Measurements from ENCODE around the gene STX8.

The STX8 gene

GRCh38 chr17:9287306-9287705, 288.3 kb downstream of the STX8 start:
- no peak overlapping the region for H2BK5ac ChIP-seq (ENCODE audit: low read depth, low read length, poor library complexity, severe bottlenecking)
- no peak overlapping the region for H2AFZ ChIP-seq (ENCODE audit: low read depth, low read length)
- H3K9me3 ChIP-seq (ENCODE audit: control insufficient read depth, low read length) = no peaks in the 10 kb centered on the region
- no peak overlapping the region for H2BK15ac ChIP-seq (ENCODE audit: low read depth, poor library complexity, severe bottlenecking)
- no peak overlapping the region for H4K91ac ChIP-seq (ENCODE audit: low read length)
- no peak overlapping the region for H2BK120ac ChIP-seq (ENCODE audit: low read depth, low read length)
- no peaks in the 10 kb centered on the region for H3K36me3 ChIP-seq (ENCODE audit: control insufficient read depth in 1 of 2, insufficient read depth in 2 of 2, low read depth in 1 of 2, low read length in 2 of 2)
- H3K27me3 ChIP-seq (ENCODE audit: control insufficient read depth in 1 of 2, insufficient read depth in 1 of 2, low read length in 2 of 2) = no peaks in the 10 kb centered on the region
- no peak overlapping the region for H3K4me3 ChIP-seq (ENCODE audit: insufficient read depth in 1 of 2, low read depth in 1 of 2, low read length in 2 of 2)
- no peak overlapping the region for H3K14ac ChIP-seq (ENCODE audit: low read length in 2 of 2)
- no peak overlapping the region for H4K8ac ChIP-seq (ENCODE audit: low read length)
- no peak overlapping the region for H3K4me2 ChIP-seq (ENCODE audit: low read length, poor library complexity, severe bottlenecking)
- H3K9ac ChIP-seq (ENCODE audit: low read length) = no peak overlapping the region
- H2AK5ac ChIP-seq (ENCODE audit: low read length, severe bottlenecking) = no peak overlapping the region
- H3K4ac ChIP-seq (ENCODE audit: low read depth in 1 of 2, low read length in 2 of 2) = no peak overlapping the region
- H3K18ac ChIP-seq (ENCODE audit: low read depth in 1 of 2, low read length in 2 of 2) = no peak overlapping the region
- H3K4me1 ChIP-seq (ENCODE audit: control insufficient read depth, insufficient read depth, low read depth, low read length) = no peaks in the 10 kb centered on the region
- DNase-seq = no peak
- WGBS = 86% methylated on average over 1 of the region's 2 CpGs
- H3K23ac ChIP-seq (ENCODE audit: low read length in 2 of 2) = no peak overlapping the region
- no peaks in the 10 kb centered on the region for H3K79me1 ChIP-seq (replicated peaks; ENCODE audit: low read length, poor library complexity, severe bottlenecking)
- H3K27ac ChIP-seq (ENCODE audit: low read length, poor library complexity, severe bottlenecking) = no peak overlapping the region
- no peak overlapping the region for H2BK12ac ChIP-seq (ENCODE audit: low read length in 2 of 2)

GRCh38 chr17:9286434-9286833, 289.2 kb downstream of the STX8 start:
- 87% methylated on average over 6 of the region's 7 CpGs for WGBS

GRCh38 chr17:9285602-9286427, 289.8 kb downstream of the STX8 start:
- Histone ChIP-seq H2BK12ac (ENCODE audit: low read length in 2 of 2) (no peak overlapping the region), H3K4me3 (ENCODE audit: insufficient read depth in 1 of 2, low read depth in 1 of 2, low read length in 2 of 2) (peak overlapping the region in 1 of 2 experiments; percentile 44), H3K27ac (ENCODE audit: low read length, poor library complexity, severe bottlenecking) (no peak overlapping the region), H2BK15ac (ENCODE audit: low read depth, poor library complexity, severe bottlenecking) (no peak overlapping the region), H3K14ac (ENCODE audit: low read length in 2 of 2) (no peak overlapping the region), H3K4me2 (ENCODE audit: low read length, poor library complexity, severe bottlenecking) (no peak overlapping the region), H3K9ac (ENCODE audit: low read length) (peak overlapping the region; percentile 53), H2AFZ (ENCODE audit: low read depth, low read length) (no peak overlapping the region), H2BK120ac (ENCODE audit: low read depth, low read length) (no peak overlapping the region), H2AK5ac (ENCODE audit: low read length, severe bottlenecking) (no peak overlapping the region), H3K79me1 (replicated peaks; ENCODE audit: low read length, poor library complexity, severe bottlenecking) (no peaks in the 10 kb centered on the region), H2BK5ac (ENCODE audit: low read depth, low read length, poor library complexity, severe bottlenecking) (no peak overlapping the region), H4K8ac (ENCODE audit: low read length) (no peak overlapping the region), H3K4ac (ENCODE audit: low read depth in 1 of 2, low read length in 2 of 2) (no peak overlapping the region), H4K91ac (ENCODE audit: low read length) (no peak overlapping the region), H3K27me3 (ENCODE audit: control insufficient read depth in 1 of 2, insufficient read depth in 1 of 2, low read length in 2 of 2) (no peaks in the 10 kb centered on the region), H3K9me3 (ENCODE audit: control insufficient read depth, low read length) (no peaks in the 10 kb centered on the region), H3K23ac (ENCODE audit: low read length in 2 of 2) (no peak overlapping the region), H3K4me1 (ENCODE audit: control insufficient read depth, insufficient read depth, low read depth, low read length) (no peaks in the 10 kb centered on the region), H3K36me3 (ENCODE audit: control insufficient read depth in 1 of 2, insufficient read depth in 2 of 2, low read depth in 1 of 2, low read length in 2 of 2) (no peaks in the 10 kb centered on the region), H3K18ac (ENCODE audit: low read depth in 1 of 2, low read length in 2 of 2) (no peak overlapping the region)
- WGBS = 92% methylated on average over 13 of the region's 14 CpGs
- peak; percentile 21 for DNase-seq

More at GRCh38 chr17:9286434-9286833, 289.2 kb downstream of the STX8 start:
- Histone ChIP-seq H3K14ac (ENCODE audit: low read length in 2 of 2) (no peak overlapping the region), H4K91ac (ENCODE audit: low read length) (no peak overlapping the region), H3K27me3 (ENCODE audit: control insufficient read depth in 1 of 2, insufficient read depth in 1 of 2, low read length in 2 of 2) (no peaks in the 10 kb centered on the region), H2BK5ac (ENCODE audit: low read depth, low read length, poor library complexity, severe bottlenecking) (no peak overlapping the region), H3K18ac (ENCODE audit: low read depth in 1 of 2, low read length in 2 of 2) (no peak overlapping the region), H3K4me2 (ENCODE audit: low read length, poor library complexity, severe bottlenecking) (no peak overlapping the region), H3K9ac (ENCODE audit: low read length) (peak overlapping the region; percentile 53), H3K23ac (ENCODE audit: low read length in 2 of 2) (no peak overlapping the region), H3K4ac (ENCODE audit: low read depth in 1 of 2, low read length in 2 of 2) (no peak overlapping the region), H3K4me1 (ENCODE audit: control insufficient read depth, insufficient read depth, low read depth, low read length) (no peaks in the 10 kb centered on the region), H2BK120ac (ENCODE audit: low read depth, low read length) (no peak overlapping the region), H3K79me1 (replicated peaks; ENCODE audit: low read length, poor library complexity, severe bottlenecking) (no peaks in the 10 kb centered on the region), H2BK12ac (ENCODE audit: low read length in 2 of 2) (no peak overlapping the region), H3K27ac (ENCODE audit: low read length, poor library complexity, severe bottlenecking) (no peak overlapping the region), H3K4me3 (ENCODE audit: insufficient read depth in 1 of 2, low read depth in 1 of 2, low read length in 2 of 2) (peak overlapping the region in 1 of 2 experiments; percentile 44), H3K9me3 (ENCODE audit: control insufficient read depth, low read length) (no peaks in the 10 kb centered on the region), H2AK5ac (ENCODE audit: low read length, severe bottlenecking) (no peak overlapping the region), H3K36me3 (ENCODE audit: control insufficient read depth in 1 of 2, insufficient read depth in 2 of 2, low read depth in 1 of 2, low read length in 2 of 2) (no peaks in the 10 kb centered on the region), H2BK15ac (ENCODE audit: low read depth, poor library complexity, severe bottlenecking) (no peak overlapping the region), H2AFZ (ENCODE audit: low read depth, low read length) (no peak overlapping the region), H4K8ac (ENCODE audit: low read length) (no peak overlapping the region)
- no peak for DNase-seq

GRCh38 chr17:9284884-9285283, 290.7 kb downstream of the STX8 start:
- no peak for DNase-seq
- Histone ChIP-seq H3K4me3 (ENCODE audit: insufficient read depth in 1 of 2, low read depth in 1 of 2, low read length in 2 of 2) (no peak overlapping the region), H3K23ac (ENCODE audit: low read length in 2 of 2) (no peak overlapping the region), H4K8ac (ENCODE audit: low read length) (no peak overlapping the region), H3K27ac (ENCODE audit: low read length, poor library complexity, severe bottlenecking) (no peak overlapping the region), H2BK15ac (ENCODE audit: low read depth, poor library complexity, severe bottlenecking) (no peak overlapping the region), H4K91ac (ENCODE audit: low read length) (no peak overlapping the region), H3K9ac (ENCODE audit: low read length) (peak overlapping the region; percentile 53), H3K14ac (ENCODE audit: low read length in 2 of 2) (no peak overlapping the region), H3K4me2 (ENCODE audit: low read length, poor library complexity, severe bottlenecking) (no peak overlapping the region), H2BK12ac (ENCODE audit: low read length in 2 of 2) (no peak overlapping the region), H2AK5ac (ENCODE audit: low read length, severe bottlenecking) (no peak overlapping the region), H3K4ac (ENCODE audit: low read depth in 1 of 2, low read length in 2 of 2) (no peak overlapping the region), H2BK120ac (ENCODE audit: low read depth, low read length) (no peak overlapping the region), H3K4me1 (ENCODE audit: control insufficient read depth, insufficient read depth, low read depth, low read length) (no peaks in the 10 kb centered on the region), H3K9me3 (ENCODE audit: control insufficient read depth, low read length) (no peaks in the 10 kb centered on the region), H2AFZ (ENCODE audit: low read depth, low read length) (no peak overlapping the region), H3K36me3 (ENCODE audit: control insufficient read depth in 1 of 2, insufficient read depth in 2 of 2, low read depth in 1 of 2, low read length in 2 of 2) (no peaks in the 10 kb centered on the region), H3K79me1 (replicated peaks; ENCODE audit: low read length, poor library complexity, severe bottlenecking) (no peaks in the 10 kb centered on the region), H2BK5ac (ENCODE audit: low read depth, low read length, poor library complexity, severe bottlenecking) (no peak overlapping the region), H3K27me3 (ENCODE audit: control insufficient read depth in 1 of 2, insufficient read depth in 1 of 2, low read length in 2 of 2) (no peaks in the 10 kb centered on the region), H3K18ac (ENCODE audit: low read depth in 1 of 2, low read length in 2 of 2) (no peak overlapping the region)
- WGBS = 81% methylated on average over 2 of the region's 4 CpGs

Measured in mesenchymal stem cell (in vitro differentiated cells and primary cell).